Calu3 (cell line): ENCODE measurements around the gene SLC4A1. TPM values are rescaled to one million over a fixed set of nuclear protein-coding genes. Genes with fewer than 3 reads are reported as not detected.

Experiments used
- BruUV-seq: library from RNA; stranded (reverse); fragments of 400-500 nt; replicated peaks from 2 replicates; lab custom pipeline; 2021; lab: Mats Ljungman, UMichigan
- CTCF ChIA-PET: fragments of 300-600 bp; sonication (Branson Sonifier 250); formaldehyde crosslinking; loops from one replicate; lab custom pipeline; 2022; ENCODE audit warnings: antibody characterized with exemption; lab: Charles Lee
- DNase-seq: peaks from one replicate; pipeline ENCODE4 v3.0.0; 2022
- H3K27ac Mint-ChIP-seq: one replicate; pipeline ENCODE4 v1.8.0; 2022; ENCODE audit warnings: mixed read lengths; ENCODE audit not compliant: unreplicated experiment
- H3K27me3 Mint-ChIP-seq: one replicate; pipeline ENCODE4 v1.8.0; 2022; ENCODE audit warnings: mixed read lengths; ENCODE audit not compliant: unreplicated experiment
- H3K36me3 Mint-ChIP-seq: one replicate; pipeline ENCODE4 v1.8.0; 2022; ENCODE audit warnings: mild to moderate bottlenecking, moderate library complexity, mixed read lengths; ENCODE audit not compliant: insufficient read depth, unreplicated experiment
- H3K4me1 Mint-ChIP-seq: one replicate; pipeline ENCODE4 v1.8.0; 2022; ENCODE audit warnings: mild to moderate bottlenecking, low read depth, mixed read lengths; ENCODE audit not compliant: unreplicated experiment
- H3K4me3 Mint-ChIP-seq: one replicate; pipeline ENCODE4 v1.8.0; 2022; ENCODE audit warnings: mild to moderate bottlenecking, low read depth, moderate library complexity, mixed read lengths; ENCODE audit not compliant: unreplicated experiment
- H3K9me3 Mint-ChIP-seq: one replicate; pipeline ENCODE4 v1.8.0; 2022; ENCODE audit warnings: low read depth, mixed read lengths; ENCODE audit not compliant: unreplicated experiment
- intact Hi-C: fragments of 100-400 bp; cut with micrococcal nuclease; formaldehyde crosslinking; loops from one replicate; pipeline ENCODE4 v1.10.0; 2022; ENCODE audit not compliant: unreplicated experiment
- total RNA-seq: library from RNA; stranded (reverse); gene quantifications from 2 replicates; pipeline ENCODE4 v1.2.3, GENCODE V29; 2022
- TF ChIP-seq, protein P1 (sequence below): fragments of 200-600 bp; IDR thresholded peaks from one replicate; pipeline ENCODE4 v1.8.0; 2022; ENCODE audit warnings: antibody characterized with exemption; ENCODE audit not compliant: unreplicated experiment

Gene SLC4A1
- total RNA-seq, 1 experiment from 2014 or later, result not detected

- Mint-ChIP-seq H3K27ac (peak overlapping the region; percentile 2), H3K9me3 (no peaks in the 10 kb centered on the region), H3K27me3 (no peaks in the 10 kb centered on the region), H3K4me1 (peaks cover 37% of the 10 kb centered on the region), H3K4me3 (no peak overlapping the region), H3K36me3 (peaks cover 49% of the 10 kb centered on the region)
- intact Hi-C loops, result loop anchor here (5.0 kb wide), 1 partner anchor 145 kb away; the partner anchor contains the start of gene GRN
- BruUV-seq, result no TSS peak
- no peak for DNase-seq
- TF ChIP-seq, protein P1, sequence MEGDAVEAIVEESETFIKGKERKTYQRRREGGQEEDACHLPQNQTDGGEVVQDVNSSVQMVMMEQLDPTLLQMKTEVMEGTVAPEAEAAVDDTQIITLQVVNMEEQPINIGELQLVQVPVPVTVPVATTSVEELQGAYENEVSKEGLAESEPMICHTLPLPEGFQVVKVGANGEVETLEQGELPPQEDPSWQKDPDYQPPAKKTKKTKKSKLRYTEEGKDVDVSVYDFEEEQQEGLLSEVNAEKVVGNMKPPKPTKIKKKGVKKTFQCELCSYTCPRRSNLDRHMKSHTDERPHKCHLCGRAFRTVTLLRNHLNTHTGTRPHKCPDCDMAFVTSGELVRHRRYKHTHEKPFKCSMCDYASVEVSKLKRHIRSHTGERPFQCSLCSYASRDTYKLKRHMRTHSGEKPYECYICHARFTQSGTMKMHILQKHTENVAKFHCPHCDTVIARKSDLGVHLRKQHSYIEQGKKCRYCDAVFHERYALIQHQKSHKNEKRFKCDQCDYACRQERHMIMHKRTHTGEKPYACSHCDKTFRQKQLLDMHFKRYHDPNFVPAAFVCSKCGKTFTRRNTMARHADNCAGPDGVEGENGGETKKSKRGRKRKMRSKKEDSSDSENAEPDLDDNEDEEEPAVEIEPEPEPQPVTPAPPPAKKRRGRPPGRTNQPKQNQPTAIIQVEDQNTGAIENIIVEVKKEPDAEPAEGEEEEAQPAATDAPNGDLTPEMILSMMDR, result no peak
- CTCF ChIA-PET, result interaction anchor here (0.6 to 1.0 kb wide), 2 partner anchors 139 to 322 kb away, joined by 3 to 4 read pairs; no protein-coding TSS in a partner anchor
Measured at GRCh38 chr17:44202756-44203155, 65.2 kb downstream of the SLC4A1 start.

- TF ChIP-seq, protein P1, result no peak
- no peak for DNase-seq
- intact Hi-C loops, result loop anchor here (1.0 to 5.0 kb wide), 2 partner anchors 22 to 147 kb away; partner anchors contain the start of gene GRN
- H3K4me3 Mint-ChIP-seq, result peak overlapping the region; percentile 90
- peaks cover 42% of the 10 kb centered on the region for H3K4me1 Mint-ChIP-seq
- BruUV-seq, result TSS peak; percentile 65
- CTCF ChIA-PET, result interaction anchor here (0.6 kb wide), 2 partner anchors 63 to 575 kb away, joined by 3 to 6 read pairs; no protein-coding TSS in a partner anchor
- peaks cover 58% of the 10 kb centered on the region for H3K36me3 Mint-ChIP-seq
- H3K27ac Mint-ChIP-seq, result peak overlapping the region; percentile 90
- H3K9me3 Mint-ChIP-seq, result no peaks in the 10 kb centered on the region
- H3K27me3 Mint-ChIP-seq, result no peaks in the 10 kb centered on the region
Measured at GRCh38 chr17:44200478-44201155, 67.3 kb downstream of the SLC4A1 start.

GRCh38 chr17:44199553-44200477, 68.1 kb downstream of the SLC4A1 start, which contains the start of gene ATXN7L3:
Gene ATXN7L3, minus strand, starts transcription at chr17:44199884. Its CDS starts 1,814 bp downstream, at chr17:44198070.
- H3K36me3 Mint-ChIP-seq, result peaks cover 61% of the 10 kb centered on the region
- peak; percentile 100 for DNase-seq
- H3K4me1 Mint-ChIP-seq, result peaks cover 42% of the 10 kb centered on the region
- CTCF ChIA-PET, result interaction anchor here (0.6 to 1.9 kb wide), 9 partner anchors 13 to 1622 kb away, joined by 3 to 10 read pairs (median 4); partner anchors contain the start of genes GRN, PSMC3IP and TMUB2
- TF ChIP-seq, protein P1, result no peak
- no peaks in the 10 kb centered on the region for H3K27me3 Mint-ChIP-seq
- H3K27ac Mint-ChIP-seq, result peak within 1 kb of the TSS; percentile 90
- H3K4me3 Mint-ChIP-seq, result peak within 1 kb of the TSS; percentile 90
- intact Hi-C loops, result loop anchor here (1.0 to 5.0 kb wide), 3 partner anchors 22 to 147 kb away; partner anchors contain the start of gene GRN
- H3K9me3 Mint-ChIP-seq, result no peaks in the 10 kb centered on the region
- BruUV-seq, result no TSS peak
